ENCODE measurements around the gene TNNT2. TPM values are rescaled to one million over a fixed set of nuclear protein-coding genes. Genes with fewer than 3 reads are reported as not detected.

Gene TNNT2
- total RNA-seq, 1 donor from 2014 or later: 3.3 TPM

- Mint-ChIP-seq H3K27me3 (ENCODE audit: unreplicated experiment) (peaks cover 3% of the 10 kb centered on the region), H3K4me3 (ENCODE audit: unreplicated experiment) (no peak overlapping the region), H3K36me3 (ENCODE audit: low read depth, unreplicated experiment) (no peaks in the 10 kb centered on the region), H3K4me1 (ENCODE audit: unreplicated experiment) (peaks cover 8% of the 10 kb centered on the region), H3K9me3 (ENCODE audit: unreplicated experiment) (no peaks in the 10 kb centered on the region), H3K27ac (ENCODE audit: unreplicated experiment) (no peak overlapping the region)
- no peak for DNase-seq (ENCODE audit: low spot score)
- TF ChIP-seq, protein P1, sequence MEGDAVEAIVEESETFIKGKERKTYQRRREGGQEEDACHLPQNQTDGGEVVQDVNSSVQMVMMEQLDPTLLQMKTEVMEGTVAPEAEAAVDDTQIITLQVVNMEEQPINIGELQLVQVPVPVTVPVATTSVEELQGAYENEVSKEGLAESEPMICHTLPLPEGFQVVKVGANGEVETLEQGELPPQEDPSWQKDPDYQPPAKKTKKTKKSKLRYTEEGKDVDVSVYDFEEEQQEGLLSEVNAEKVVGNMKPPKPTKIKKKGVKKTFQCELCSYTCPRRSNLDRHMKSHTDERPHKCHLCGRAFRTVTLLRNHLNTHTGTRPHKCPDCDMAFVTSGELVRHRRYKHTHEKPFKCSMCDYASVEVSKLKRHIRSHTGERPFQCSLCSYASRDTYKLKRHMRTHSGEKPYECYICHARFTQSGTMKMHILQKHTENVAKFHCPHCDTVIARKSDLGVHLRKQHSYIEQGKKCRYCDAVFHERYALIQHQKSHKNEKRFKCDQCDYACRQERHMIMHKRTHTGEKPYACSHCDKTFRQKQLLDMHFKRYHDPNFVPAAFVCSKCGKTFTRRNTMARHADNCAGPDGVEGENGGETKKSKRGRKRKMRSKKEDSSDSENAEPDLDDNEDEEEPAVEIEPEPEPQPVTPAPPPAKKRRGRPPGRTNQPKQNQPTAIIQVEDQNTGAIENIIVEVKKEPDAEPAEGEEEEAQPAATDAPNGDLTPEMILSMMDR (IDR thresholded peaks at IDR 0.05; ENCODE audit: unreplicated experiment): no peak
Measured at GRCh38 chr1:201408834-201409200, 31.3 kb upstream of the TNNT2 start.

DNA sequence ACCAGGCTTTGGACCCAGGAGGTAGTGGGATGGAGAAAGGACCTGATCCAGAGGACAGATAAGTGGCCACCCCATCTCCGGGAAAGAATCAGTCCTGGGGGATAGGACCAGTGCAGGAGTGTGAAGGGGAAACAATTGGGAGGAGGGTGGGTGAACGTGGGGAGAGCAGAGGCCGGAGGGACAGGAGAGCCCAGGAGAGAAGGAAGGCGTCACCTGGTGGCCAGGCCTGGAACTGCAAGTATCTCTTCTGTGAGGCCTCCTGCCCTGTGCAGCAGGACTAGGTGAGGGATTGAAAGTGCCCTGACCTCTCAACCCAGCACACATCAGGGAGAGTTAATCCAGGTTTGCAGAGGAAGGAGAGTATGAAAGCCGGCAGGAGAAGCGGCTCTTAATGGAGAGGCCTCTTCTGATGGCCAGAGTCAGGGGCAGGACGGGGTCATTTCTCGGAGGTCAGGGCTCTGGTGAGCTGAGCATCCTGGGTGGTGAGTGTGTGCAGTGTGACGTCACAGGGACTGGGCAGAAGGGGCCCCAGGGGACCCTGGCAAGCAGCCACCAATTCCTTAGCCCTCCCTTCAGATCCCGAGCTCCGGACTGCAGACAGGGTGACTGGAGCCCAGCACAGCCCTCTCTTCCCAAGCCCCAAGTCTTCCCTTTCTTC, 30.8 kb upstream of the TNNT2 start:
- H3K36me3 Mint-ChIP-seq (ENCODE audit: low read depth, unreplicated experiment): no peaks in the 10 kb centered on the region
- H3K27ac Mint-ChIP-seq (ENCODE audit: unreplicated experiment): no peak overlapping the region
- H3K9me3 Mint-ChIP-seq (ENCODE audit: unreplicated experiment): no peaks in the 10 kb centered on the region
- TF ChIP-seq, protein P1 (IDR thresholded peaks at IDR 0.05; ENCODE audit: unreplicated experiment): peak; percentile 93
- peaks cover 8% of the 10 kb centered on the region for H3K4me1 Mint-ChIP-seq (ENCODE audit: unreplicated experiment)
- peaks cover 3% of the 10 kb centered on the region for H3K27me3 Mint-ChIP-seq (ENCODE audit: unreplicated experiment)
- DNase-seq (ENCODE audit: low spot score): peak; percentile 92
- H3K4me3 Mint-ChIP-seq (ENCODE audit: unreplicated experiment): no peak overlapping the region

- Mint-ChIP-seq H3K9me3 (ENCODE audit: unreplicated experiment) (no peaks in the 10 kb centered on the region), H3K27me3 (ENCODE audit: unreplicated experiment) (peaks cover 3% of the 10 kb centered on the region), H3K36me3 (ENCODE audit: low read depth, unreplicated experiment) (no peaks in the 10 kb centered on the region), H3K27ac (ENCODE audit: unreplicated experiment) (peak overlapping the region; percentile 13), H3K4me1 (ENCODE audit: unreplicated experiment) (peaks cover 8% of the 10 kb centered on the region), H3K4me3 (ENCODE audit: unreplicated experiment) (no peak overlapping the region)
- no peak for DNase-seq (ENCODE audit: low spot score)
- TF ChIP-seq, protein P1 (IDR thresholded peaks at IDR 0.05; ENCODE audit: unreplicated experiment): no peak
Measured at GRCh38 chr1:201406831-201407406, 29.4 kb upstream of the TNNT2 start.

- Mint-ChIP-seq H3K4me3 (ENCODE audit: unreplicated experiment) (no peak overlapping the region), H3K9me3 (ENCODE audit: unreplicated experiment) (no peaks in the 10 kb centered on the region), H3K4me1 (ENCODE audit: unreplicated experiment) (peaks cover 4% of the 10 kb centered on the region), H3K27ac (ENCODE audit: unreplicated experiment) (no peak overlapping the region), H3K36me3 (ENCODE audit: low read depth, unreplicated experiment) (no peaks in the 10 kb centered on the region), H3K27me3 (ENCODE audit: unreplicated experiment) (peaks cover 6% of the 10 kb centered on the region)
- TF ChIP-seq, protein P1 (IDR thresholded peaks at IDR 0.05; ENCODE audit: unreplicated experiment): no peak
- no peak for DNase-seq (ENCODE audit: low spot score)
Measured at GRCh38 chr1:201405484-201405831, 28.0 kb upstream of the TNNT2 start.

GRCh38 chr1:201404722-201405483, 27.4 kb upstream of the TNNT2 start:
- Mint-ChIP-seq H3K27me3 (ENCODE audit: unreplicated experiment) (peaks cover 8% of the 10 kb centered on the region), H3K4me1 (ENCODE audit: unreplicated experiment) (peaks cover 4% of the 10 kb centered on the region), H3K4me3 (ENCODE audit: unreplicated experiment) (no peak overlapping the region), H3K36me3 (ENCODE audit: low read depth, unreplicated experiment) (no peaks in the 10 kb centered on the region), H3K27ac (ENCODE audit: unreplicated experiment) (no peak overlapping the region), H3K9me3 (ENCODE audit: unreplicated experiment) (no peaks in the 10 kb centered on the region)
- no peak for DNase-seq (ENCODE audit: low spot score)
- TF ChIP-seq, protein P1 (IDR thresholded peaks at IDR 0.05; ENCODE audit: unreplicated experiment): no peak

Measured in endothelial cell (in vitro differentiated cells).